Mesenchymal stem cell (in vitro differentiated cells and primary cell): ENCODE results near the gene NCEH1.

Experiments
- DNase-seq: peaks from one replicate; pipeline ENCODE4 v3.0.0-alpha.2; 2013
- H2AFZ ChIP-seq: one replicate; pipeline ENCODE4 v1.6.1; 2013; ENCODE audit warnings: low read depth, mild to moderate bottlenecking, control low read depth, inconsistent platforms, low read length, moderate library complexity
- H2AK5ac ChIP-seq: 2 replicates; pipeline ENCODE4 v1.6.1; 2013; ENCODE audit warnings: low read length, moderate library complexity, mild to moderate bottlenecking, inconsistent platforms; ENCODE audit not compliant: severe bottlenecking
- H2BK120ac ChIP-seq: one replicate; pipeline ENCODE4 v1.6.1; 2013; ENCODE audit warnings: low read depth, mild to moderate bottlenecking, inconsistent platforms, low read length, moderate library complexity
- H2BK12ac ChIP-seq, 2 experiments: one replicate each; pipeline ENCODE4 v1.6.1; 2013; ENCODE audit warnings: inconsistent platforms in 2 of 2, low read length in 2 of 2, mild to moderate bottlenecking in 2 of 2, moderate library complexity in 2 of 2, control low read depth in 1 of 2
- H2BK15ac ChIP-seq: one replicate; pipeline ENCODE4 v1.6.1; 2013; ENCODE audit warnings: mild to moderate bottlenecking, low read depth, inconsistent platforms; ENCODE audit not compliant: poor library complexity, severe bottlenecking
- H2BK5ac ChIP-seq: 2 replicates; pipeline ENCODE4 v1.6.1; 2013; ENCODE audit warnings: low read depth, mild to moderate bottlenecking, low read length, control low read depth, inconsistent platforms; ENCODE audit not compliant: poor library complexity, severe bottlenecking
- H3K14ac ChIP-seq, 2 experiments: one replicate each; pipeline ENCODE4 v1.6.1; 2013; ENCODE audit warnings: inconsistent platforms in 2 of 2, low read length in 2 of 2, control low read depth in 1 of 2, mild to moderate bottlenecking in 1 of 2, moderate library complexity in 1 of 2
- H3K18ac ChIP-seq, 2 experiments: one replicate each; pipeline ENCODE4 v1.6.1; 2013; ENCODE audit warnings: inconsistent platforms in 2 of 2, low read length in 2 of 2, control low read depth in 1 of 2, low read depth in 1 of 2, mild to moderate bottlenecking in 1 of 2
- H3K23ac ChIP-seq, 2 experiments: one replicate each; pipeline ENCODE4 v1.6.1; 2013; ENCODE audit warnings: inconsistent platforms in 2 of 2, low read length in 2 of 2, mild to moderate bottlenecking in 2 of 2, moderate library complexity in 2 of 2, control low read depth in 1 of 2
- H3K27ac ChIP-seq: 2 replicates; pipeline ENCODE4 v1.5.1; 2013; ENCODE audit warnings: mild to moderate bottlenecking, moderate library complexity, low read length, control low read depth, inconsistent platforms; ENCODE audit not compliant: poor library complexity, severe bottlenecking
- H3K27me3 ChIP-seq, 2 experiments: 2 replicates each; pipeline versions ENCODE4 v1.6.1 to v1.7.0; 2013; ENCODE audit warnings: low read length in 2 of 2, mild to moderate bottlenecking in 2 of 2, moderate library complexity in 2 of 2, control low read depth in 1 of 2, inconsistent platforms in 1 of 2; ENCODE audit not compliant: control insufficient read depth in 1 of 2, insufficient read depth in 1 of 2
- H3K36me3 ChIP-seq, 2 experiments: 2 replicates each; pipeline versions ENCODE4 v1.6.1 to v1.7.0; 2013; ENCODE audit warnings: low read length in 2 of 2, control low read depth in 1 of 2, inconsistent platforms in 1 of 2, low read depth in 1 of 2, mild to moderate bottlenecking in 1 of 2; ENCODE audit not compliant: insufficient read depth in 2 of 2, control insufficient read depth in 1 of 2
- H3K4ac ChIP-seq, 2 experiments: one replicate each; pipeline ENCODE4 v1.6.1; 2013; ENCODE audit warnings: inconsistent platforms in 2 of 2, low read length in 2 of 2, mild to moderate bottlenecking in 2 of 2, moderate library complexity in 2 of 2, control low read depth in 1 of 2, low read depth in 1 of 2
- H3K4me1 ChIP-seq: 2 replicates; pipeline ENCODE4 v1.6.1; 2013; ENCODE audit warnings: low read depth, low read length, control low read depth; ENCODE audit not compliant: control insufficient read depth, insufficient read depth
- H3K4me2 ChIP-seq: 2 replicates; pipeline ENCODE4 v1.6.1; 2013; ENCODE audit warnings: low read length, mild to moderate bottlenecking, inconsistent platforms; ENCODE audit not compliant: poor library complexity, severe bottlenecking
- H3K4me3 ChIP-seq, 2 experiments: 2 replicates each; pipeline versions ENCODE4 v1.5.1 to v1.7.0; 2013; ENCODE audit warnings: low read length in 2 of 2, mild to moderate bottlenecking in 2 of 2, control low read depth in 1 of 2, low read depth in 1 of 2; ENCODE audit not compliant: insufficient read depth in 1 of 2
- H3K79me1 ChIP-seq: replicated peaks from 2 replicates; pipeline ENCODE4 v1.6.1; 2013; ENCODE audit warnings: mild to moderate bottlenecking, control low read depth, low read length, inconsistent platforms; ENCODE audit not compliant: poor library complexity, severe bottlenecking
- H3K9ac ChIP-seq: 2 replicates; pipeline ENCODE4 v1.7.0; 2013; ENCODE audit warnings: mild to moderate bottlenecking, low read length, moderate library complexity
- H3K9me3 ChIP-seq: 2 replicates; pipeline ENCODE4 v1.7.0; 2013; ENCODE audit warnings: mild to moderate bottlenecking, low read length; ENCODE audit not compliant: control insufficient read depth
- H4K8ac ChIP-seq: one replicate; pipeline ENCODE4 v1.6.1; 2013; ENCODE audit warnings: inconsistent platforms, mild to moderate bottlenecking, low read length, moderate library complexity
- H4K91ac ChIP-seq: one replicate; pipeline ENCODE4 v1.6.1; 2013; ENCODE audit warnings: mild to moderate bottlenecking, low read length, inconsistent platforms
- WGBS: methylation state at CpG from one replicate; pipeline ENCODE4 v1.1.7; 2013; ENCODE audit warnings: mixed read lengths; 5-methylcytosine and 5-hydroxymethylcytosine counted together

Gene NCEH1

DNA sequence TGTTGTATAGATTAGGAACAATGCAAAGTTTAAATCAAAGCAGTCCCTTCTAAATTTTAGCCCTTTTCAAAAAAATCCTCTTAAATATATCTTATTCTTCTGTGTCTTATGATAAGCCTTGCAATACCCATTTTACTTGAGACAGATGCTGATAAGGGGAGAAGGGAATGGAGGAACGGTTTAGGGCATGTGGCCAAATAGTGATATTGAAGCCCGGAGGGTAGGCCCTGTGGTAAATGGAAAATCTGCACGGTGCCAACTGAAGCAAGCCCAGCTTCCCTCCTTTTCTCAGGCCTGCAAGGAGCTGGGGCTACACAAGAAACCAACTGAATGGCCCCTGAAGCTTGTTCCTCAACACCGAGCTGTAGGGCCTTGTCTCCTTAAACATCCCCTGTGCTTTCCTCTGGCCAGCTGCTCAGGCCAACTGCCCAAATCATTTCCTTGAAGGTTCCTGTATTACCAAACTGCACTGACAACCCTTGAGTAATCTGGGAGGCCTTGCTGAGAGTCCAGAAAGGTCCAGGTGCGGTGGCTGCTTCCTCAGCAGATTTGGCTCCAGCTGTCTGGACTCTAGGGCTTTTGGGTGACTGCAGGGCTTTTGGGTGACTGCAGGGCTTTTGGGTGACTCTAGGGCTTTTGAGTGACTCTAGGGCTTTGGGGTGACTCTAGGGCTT is 67.2 kb downstream of the NCEH1 start:
- H3K9me3 ChIP-seq, result no peaks in the 10 kb centered on the region
- WGBS, result 97% methylated on average over 5 of the region's 5 CpGs
- peaks cover 22% of the 10 kb centered on the region for H3K79me1 ChIP-seq
- H2BK12ac ChIP-seq, result no peak overlapping the region
- no peak overlapping the region for H3K4ac ChIP-seq
- H3K27me3 ChIP-seq, result no peaks in the 10 kb centered on the region
- no peak overlapping the region for H2BK15ac ChIP-seq
- H3K18ac ChIP-seq, result no peak overlapping the region
- H2AFZ ChIP-seq, result no peak overlapping the region
- no peak overlapping the region for H2BK120ac ChIP-seq
- no peak overlapping the region for H2AK5ac ChIP-seq
- no peak overlapping the region for H3K14ac ChIP-seq
- DNase-seq, result no peak
- no peak overlapping the region for H3K4me2 ChIP-seq
- no peak overlapping the region for H3K23ac ChIP-seq
- peaks cover 6% of the 10 kb centered on the region for H3K4me1 ChIP-seq
- H4K8ac ChIP-seq, result no peak overlapping the region
- no peak overlapping the region for H3K27ac ChIP-seq
- no peak overlapping the region for H4K91ac ChIP-seq
- H3K36me3 ChIP-seq, result peaks cover 8 to 19% of the 10 kb centered on the region in 2 experiments
- no peak overlapping the region for H2BK5ac ChIP-seq
- no peak overlapping the region for H3K9ac ChIP-seq
- no peak overlapping the region for H3K4me3 ChIP-seq

DNA sequence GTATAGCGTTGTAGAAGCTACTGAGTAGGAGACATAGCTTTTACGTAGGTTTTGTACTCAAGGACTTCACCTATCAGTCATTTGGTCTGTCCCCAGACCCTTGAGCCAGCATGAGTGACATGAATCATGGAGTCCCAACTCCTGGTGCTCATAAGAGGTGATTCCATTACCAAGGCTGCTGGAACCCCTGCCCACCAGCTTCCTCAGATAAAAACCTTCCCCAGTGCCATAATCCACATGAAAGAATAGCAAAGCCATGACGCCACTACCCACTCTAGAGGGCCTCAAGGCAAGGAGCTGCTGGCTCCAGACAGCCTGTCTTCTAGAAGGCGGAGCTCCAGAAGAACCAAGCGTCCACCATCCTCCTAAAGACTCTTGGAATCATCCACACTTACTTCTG is 69.6 kb downstream of the NCEH1 start:
- Histone ChIP-seq H3K9me3 (no peaks in the 10 kb centered on the region), H2BK5ac (no peak overlapping the region), H3K18ac (no peak overlapping the region), H3K27ac (no peak overlapping the region), H2AK5ac (no peak overlapping the region), H2AFZ (no peak overlapping the region), H3K4me2 (no peak overlapping the region), H3K27me3 (no peaks in the 10 kb centered on the region), H3K9ac (no peak overlapping the region), H3K4me3 (no peak overlapping the region), H3K4ac (no peak overlapping the region), H3K14ac (no peak overlapping the region), H3K23ac (no peak overlapping the region), H2BK120ac (no peak overlapping the region), H4K91ac (no peak overlapping the region), H3K79me1 (peaks cover 17% of the 10 kb centered on the region), H2BK15ac (peak overlapping the region; percentile 40), H4K8ac (no peak overlapping the region), H3K36me3 (peaks cover 9 to 17% of the 10 kb centered on the region in 2 experiments), H2BK12ac (no peak overlapping the region), H3K4me1 (no peaks in the 10 kb centered on the region)
- DNase-seq, result no peak
- WGBS, result 94% methylated on average over 5 of the region's 5 CpGs

DNA sequence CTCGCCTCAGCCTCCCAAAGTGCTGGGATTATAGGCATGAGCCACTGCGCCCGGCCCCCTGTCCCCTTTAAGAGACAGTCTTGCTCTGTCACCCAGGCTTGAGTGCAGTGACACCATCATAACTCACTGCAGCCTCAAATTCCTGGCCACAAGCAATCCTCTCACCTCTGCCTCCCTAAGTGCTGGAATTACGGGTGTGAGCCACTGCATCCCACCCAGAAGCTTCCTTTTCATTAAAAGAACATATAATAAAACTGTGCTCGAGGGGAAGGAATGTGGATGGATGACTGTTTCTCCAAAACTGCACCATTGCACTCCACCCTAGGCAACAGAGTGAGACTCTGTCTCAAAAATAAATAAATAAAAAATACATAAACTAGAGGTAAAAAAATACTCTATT is 70.1 kb downstream of the NCEH1 start:
- H4K91ac ChIP-seq, result no peak overlapping the region
- H2BK120ac ChIP-seq, result no peak overlapping the region
- H3K23ac ChIP-seq, result no peak overlapping the region
- H3K36me3 ChIP-seq, result peaks cover 10 to 18% of the 10 kb centered on the region in 2 experiments
- WGBS, result 97% methylated on average over 4 of the region's 5 CpGs
- no peak overlapping the region for H3K18ac ChIP-seq
- no peak overlapping the region for H3K9ac ChIP-seq
- no peak overlapping the region for H3K14ac ChIP-seq
- H2BK5ac ChIP-seq, result no peak overlapping the region
- no peaks in the 10 kb centered on the region for H3K9me3 ChIP-seq
- H2BK12ac ChIP-seq, result no peak overlapping the region
- H2AK5ac ChIP-seq, result no peak overlapping the region
- no peak overlapping the region for H2BK15ac ChIP-seq
- H3K4ac ChIP-seq, result no peak overlapping the region
- peaks cover 14% of the 10 kb centered on the region for H3K79me1 ChIP-seq
- H3K4me3 ChIP-seq, result no peak overlapping the region
- H3K27me3 ChIP-seq, result no peaks in the 10 kb centered on the region
- no peak overlapping the region for H3K4me2 ChIP-seq
- no peak overlapping the region for H2AFZ ChIP-seq
- H4K8ac ChIP-seq, result no peak overlapping the region
- H3K27ac ChIP-seq, result no peak overlapping the region
- H3K4me1 ChIP-seq, result peaks cover under 1% of the 10 kb centered on the region
- DNase-seq, result no peak

DNA sequence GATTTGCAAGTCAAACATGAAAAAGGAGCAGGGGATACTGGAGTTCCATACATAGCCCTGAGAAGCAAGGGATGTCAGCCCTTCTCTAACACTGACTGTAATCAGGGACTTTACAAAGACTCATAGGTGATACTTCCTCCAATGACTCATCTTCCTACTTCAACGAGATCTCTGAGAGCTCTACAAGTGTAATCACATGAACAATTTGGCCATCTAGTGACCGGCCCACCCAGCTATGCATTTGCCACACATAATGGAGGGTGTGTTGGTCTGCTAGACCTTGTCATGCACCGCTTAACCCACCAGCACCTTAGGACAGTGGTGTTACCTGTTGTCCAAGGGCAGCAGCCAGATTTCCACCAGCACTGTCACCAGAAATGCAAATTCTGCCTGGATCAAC is 75.3 kb downstream of the NCEH1 start:
- Histone ChIP-seq H2BK12ac (no peak overlapping the region), H3K23ac (no peak overlapping the region), H3K36me3 (peaks cover 17 to 39% of the 10 kb centered on the region in 2 experiments), H2BK120ac (no peak overlapping the region), H3K14ac (no peak overlapping the region), H3K27ac (no peak overlapping the region), H3K4ac (no peak overlapping the region), H3K79me1 (peaks cover 12% of the 10 kb centered on the region), H3K27me3 (no peaks in the 10 kb centered on the region), H3K4me2 (no peak overlapping the region), H2BK5ac (no peak overlapping the region), H2BK15ac (no peak overlapping the region), H3K9ac (no peak overlapping the region), H4K8ac (no peak overlapping the region), H2AK5ac (peak overlapping the region; percentile 22), H3K4me1 (peaks cover 2% of the 10 kb centered on the region), H4K91ac (no peak overlapping the region), H3K4me3 (no peak overlapping the region), H3K9me3 (no peaks in the 10 kb centered on the region), H3K18ac (no peak overlapping the region), H2AFZ (no peak overlapping the region)
- DNase-seq, result no peak
- WGBS, result 61% methylated on average over 3 of the region's 3 CpGs
